ENCODE results near the gene CPLX1. TPM values are rescaled to one million over a fixed set of nuclear protein-coding genes. Genes with fewer than 3 reads are reported as not detected.

Gene CPLX1
- total and polyA plus RNA-seq, 3 donors from 2014 or later, result 4.4 to 8.2 (median 5.5) TPM

DNA sequence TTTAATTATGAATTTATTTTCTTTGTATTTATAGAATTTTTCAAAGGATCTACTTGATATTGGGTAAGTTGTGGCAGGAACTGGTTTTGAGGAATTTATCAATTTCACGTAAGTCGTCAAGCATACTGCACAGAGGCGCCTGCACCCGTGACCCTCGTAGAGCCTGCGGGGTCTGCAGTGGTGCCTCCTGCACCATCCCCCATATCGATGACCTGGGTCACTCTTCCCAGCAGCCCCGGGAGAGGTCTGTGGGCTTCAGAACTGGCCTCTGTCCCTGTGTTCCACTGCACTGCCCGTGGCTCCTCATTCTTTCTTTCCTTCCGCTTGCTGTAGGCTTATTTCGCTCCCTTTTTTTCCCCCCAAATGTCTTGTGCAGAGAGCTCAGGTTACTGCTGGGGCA lies 31.5 kb upstream of the CPLX1 start:
- 90 to 91% methylated on average over 11 of the region's 11 CpGs for WGBS, 2 donors

DNA sequence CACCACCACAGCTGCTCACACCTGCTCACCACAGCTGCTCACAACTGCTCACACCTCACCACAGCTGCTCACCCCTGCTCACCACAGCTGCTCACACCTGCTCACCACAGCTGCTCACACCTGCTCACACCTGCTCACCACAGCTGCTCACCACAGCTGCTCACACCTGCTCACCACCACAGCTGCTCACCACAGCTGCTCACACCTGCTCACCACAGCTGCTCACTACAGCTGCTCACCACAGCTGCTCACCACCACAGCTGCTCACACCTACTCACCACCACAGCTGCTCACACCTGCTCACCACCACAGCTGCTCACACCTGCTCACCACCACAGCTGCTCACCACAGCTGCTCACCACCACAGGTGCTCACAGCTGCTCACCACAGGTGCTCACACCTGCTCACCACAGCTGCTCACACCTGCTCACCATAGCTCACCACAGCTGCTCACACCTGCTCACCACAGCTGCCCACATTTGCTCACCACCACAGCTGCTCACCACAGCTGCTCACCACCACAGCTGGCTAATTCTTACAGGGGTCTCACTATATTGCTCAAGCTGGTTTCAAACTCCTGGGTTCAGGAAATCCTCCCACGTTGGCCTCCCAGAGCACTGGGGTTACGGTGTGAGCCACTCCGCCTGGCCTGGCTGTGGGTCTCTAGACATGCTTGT lies 30.4 kb upstream of the CPLX1 start:
- no peak for DNase-seq
- TF ChIP-seq, protein P1, sequence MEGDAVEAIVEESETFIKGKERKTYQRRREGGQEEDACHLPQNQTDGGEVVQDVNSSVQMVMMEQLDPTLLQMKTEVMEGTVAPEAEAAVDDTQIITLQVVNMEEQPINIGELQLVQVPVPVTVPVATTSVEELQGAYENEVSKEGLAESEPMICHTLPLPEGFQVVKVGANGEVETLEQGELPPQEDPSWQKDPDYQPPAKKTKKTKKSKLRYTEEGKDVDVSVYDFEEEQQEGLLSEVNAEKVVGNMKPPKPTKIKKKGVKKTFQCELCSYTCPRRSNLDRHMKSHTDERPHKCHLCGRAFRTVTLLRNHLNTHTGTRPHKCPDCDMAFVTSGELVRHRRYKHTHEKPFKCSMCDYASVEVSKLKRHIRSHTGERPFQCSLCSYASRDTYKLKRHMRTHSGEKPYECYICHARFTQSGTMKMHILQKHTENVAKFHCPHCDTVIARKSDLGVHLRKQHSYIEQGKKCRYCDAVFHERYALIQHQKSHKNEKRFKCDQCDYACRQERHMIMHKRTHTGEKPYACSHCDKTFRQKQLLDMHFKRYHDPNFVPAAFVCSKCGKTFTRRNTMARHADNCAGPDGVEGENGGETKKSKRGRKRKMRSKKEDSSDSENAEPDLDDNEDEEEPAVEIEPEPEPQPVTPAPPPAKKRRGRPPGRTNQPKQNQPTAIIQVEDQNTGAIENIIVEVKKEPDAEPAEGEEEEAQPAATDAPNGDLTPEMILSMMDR (IDR thresholded peaks at IDR 0.05), result no peak
- no peak for TF ChIP-seq POLR2A (IDR thresholded peaks at IDR 0.05)
- Histone ChIP-seq H3K36me3 (ENCODE audit: low read depth, missing control alignments) (no peaks in the 10 kb centered on the region), H3K4me1 (no peaks in the 10 kb centered on the region), H3K27ac (no peak overlapping the region), H3K27me3 (no peaks in the 10 kb centered on the region), H3K9me3 (no peaks in the 10 kb centered on the region), H3K4me3 (no peak overlapping the region)
- 97 to 98% methylated on average over 3 of the region's 3 CpGs for WGBS, 2 donors
- intact Hi-C loops (cut with DNase I; ENCODE audit: low total_unique reads), result no loop called here

More for the DNA sequence above, 31.5 kb upstream of the CPLX1 start:
- no peaks in the 10 kb centered on the region for H3K4me1 ChIP-seq
- H3K9me3 ChIP-seq, result no peaks in the 10 kb centered on the region
- H3K4me3 ChIP-seq, result no peak overlapping the region
- no peak overlapping the region for H3K27ac ChIP-seq
- no peak for DNase-seq
- intact Hi-C loops (cut with DNase I; ENCODE audit: low total_unique reads), result no loop called here
- H3K36me3 ChIP-seq (ENCODE audit: low read depth, missing control alignments), result no peaks in the 10 kb centered on the region
- H3K27me3 ChIP-seq, result no peaks in the 10 kb centered on the region
- TF ChIP-seq, protein P1 (IDR thresholded peaks at IDR 0.05), result no peak
- no peak for TF ChIP-seq POLR2A (IDR thresholded peaks at IDR 0.05)

DNA sequence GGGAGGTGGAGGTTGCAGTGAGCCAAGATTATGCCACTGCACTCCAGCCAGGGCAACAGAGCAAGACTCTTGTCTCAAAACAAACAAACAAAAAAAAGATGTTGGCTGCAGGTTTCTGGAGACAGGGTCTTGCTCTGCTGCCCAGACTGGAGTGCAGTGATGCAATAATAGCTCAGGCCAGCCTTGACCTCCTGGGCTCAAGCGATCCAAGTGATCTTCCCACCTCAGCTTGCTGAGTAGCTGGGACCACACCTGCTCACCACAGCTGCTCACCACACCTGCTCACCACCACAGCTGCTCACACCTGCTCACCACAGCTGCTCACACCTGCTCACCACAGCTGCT lies 29.9 kb upstream of the CPLX1 start:
- H3K9me3 ChIP-seq, result no peaks in the 10 kb centered on the region
- 54 to 100% methylated on average over 1 of the region's 1 CpG for WGBS, 2 donors
- no peak overlapping the region for H3K4me3 ChIP-seq
- H3K36me3 ChIP-seq (ENCODE audit: low read depth, missing control alignments), result no peaks in the 10 kb centered on the region
- no peaks in the 10 kb centered on the region for H3K27me3 ChIP-seq
- intact Hi-C loops (cut with DNase I; ENCODE audit: low total_unique reads), result no loop called here
- no peak overlapping the region for H3K27ac ChIP-seq
- DNase-seq, result no peak
- H3K4me1 ChIP-seq, result no peaks in the 10 kb centered on the region
- no peak for TF ChIP-seq POLR2A (IDR thresholded peaks at IDR 0.05)
- TF ChIP-seq, protein P1 (IDR thresholded peaks at IDR 0.05), result no peak

DNA sequence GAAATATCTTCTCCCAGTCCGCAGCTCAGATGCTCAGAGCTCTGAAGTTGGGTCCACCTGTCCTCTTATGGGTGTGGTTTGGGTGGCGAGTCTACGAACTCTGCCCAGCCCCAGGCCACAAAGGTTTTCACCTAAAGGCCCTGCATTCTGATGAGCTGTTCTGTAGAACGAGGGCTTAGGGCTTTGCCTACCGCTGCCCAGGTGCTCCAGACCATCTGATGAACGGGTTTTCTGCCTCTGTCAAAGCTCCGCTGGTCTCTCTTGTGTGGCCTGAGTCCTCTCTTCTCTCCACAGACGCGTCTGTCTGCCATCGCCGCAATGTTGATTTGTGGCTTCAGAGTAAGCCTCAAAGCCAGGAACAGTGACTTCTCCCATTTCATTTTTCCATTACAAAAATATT lies 28.4 kb upstream of the CPLX1 start:
- TF ChIP-seq, protein P1 (IDR thresholded peaks at IDR 0.05), result no peak
- no peak for TF ChIP-seq POLR2A (IDR thresholded peaks at IDR 0.05)

DNA sequence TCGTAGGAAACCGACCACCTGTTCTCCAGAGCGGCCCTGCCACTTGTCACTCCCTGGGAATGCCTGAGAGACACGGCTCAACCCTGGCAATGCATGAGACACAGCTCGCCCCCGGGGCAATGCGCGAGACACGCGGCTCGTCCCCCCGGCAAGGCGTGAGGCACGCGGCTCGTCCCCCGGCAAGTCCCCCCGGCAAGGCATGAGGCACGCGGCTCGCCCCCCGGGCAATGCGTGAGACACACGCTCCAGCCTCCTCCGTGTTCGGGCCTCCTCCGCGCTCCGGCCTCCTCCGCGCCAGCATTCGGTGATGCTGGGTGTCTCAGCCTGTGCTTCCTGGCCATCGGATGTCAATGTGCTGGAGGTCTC lies 27.5 kb upstream of the CPLX1 start:
- WGBS, 2 donors, result 95 to 96% methylated on average over 27 to 33 of the region's 33 CpGs
- Histone ChIP-seq H3K9me3 (no peaks in the 10 kb centered on the region), H3K27ac (no peak overlapping the region), H3K27me3 (no peaks in the 10 kb centered on the region), H3K36me3 (ENCODE audit: low read depth, missing control alignments) (no peaks in the 10 kb centered on the region), H3K4me3 (no peak overlapping the region), H3K4me1 (no peaks in the 10 kb centered on the region)
- DNase-seq, result no peak
- TF ChIP-seq, protein P1 (IDR thresholded peaks at IDR 0.05), result no peak
- TF ChIP-seq POLR2A (IDR thresholded peaks at IDR 0.05), result no peak
- intact Hi-C loops (cut with DNase I; ENCODE audit: low total_unique reads), result no loop called here

More for the DNA sequence above, 28.4 kb upstream of the CPLX1 start:
- intact Hi-C loops (cut with DNase I; ENCODE audit: low total_unique reads), result no loop called here
- Histone ChIP-seq H3K36me3 (ENCODE audit: low read depth, missing control alignments) (no peaks in the 10 kb centered on the region), H3K27me3 (no peaks in the 10 kb centered on the region), H3K9me3 (no peaks in the 10 kb centered on the region), H3K27ac (no peak overlapping the region), H3K4me1 (no peaks in the 10 kb centered on the region), H3K4me3 (no peak overlapping the region)
- 95 to 97% methylated on average over 11 of the region's 11 CpGs for WGBS, 2 donors
- DNase-seq, result no peak

Measured in testis (tissue), 3 donors.